ENCODE data around the gene ARHGAP15.
"Not testable (repeated sequence)": the region's sequence is repeated elsewhere in the genome, so short reads cannot be mapped to it uniquely, and the experiment has no call there.

The ARHGAP15 gene

DNA sequence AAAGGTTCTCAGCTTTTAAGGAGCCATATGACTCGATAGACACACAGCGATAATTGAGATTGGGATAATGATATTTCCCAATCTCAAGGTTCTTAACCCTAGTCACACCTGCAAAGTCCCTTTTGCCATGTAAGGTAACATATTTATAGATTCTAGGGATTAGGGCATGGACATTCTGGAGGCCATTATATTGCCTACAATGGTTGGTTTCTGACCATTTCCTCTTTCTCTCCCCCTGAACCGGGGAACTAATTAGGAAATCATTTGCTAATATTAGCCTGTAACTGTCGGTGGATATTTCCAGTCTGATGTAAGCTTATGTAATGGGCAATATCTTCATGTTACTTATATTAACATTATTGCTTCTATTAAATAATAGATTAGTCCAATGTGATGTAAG is 40.8 kb upstream of the ARHGAP15 start:
- ChIA-PET POLR2A (no interaction called here), CTCF (no interaction called here)
- no peak for TF ChIP-seq FOXK2 (IDR thresholded peaks at IDR 0.05)
- TF ChIP-seq HDGF (IDR thresholded peaks at IDR 0.05; ENCODE audit: borderline replicate concordance), result no peak
- TF ChIP-seq, protein P1, sequence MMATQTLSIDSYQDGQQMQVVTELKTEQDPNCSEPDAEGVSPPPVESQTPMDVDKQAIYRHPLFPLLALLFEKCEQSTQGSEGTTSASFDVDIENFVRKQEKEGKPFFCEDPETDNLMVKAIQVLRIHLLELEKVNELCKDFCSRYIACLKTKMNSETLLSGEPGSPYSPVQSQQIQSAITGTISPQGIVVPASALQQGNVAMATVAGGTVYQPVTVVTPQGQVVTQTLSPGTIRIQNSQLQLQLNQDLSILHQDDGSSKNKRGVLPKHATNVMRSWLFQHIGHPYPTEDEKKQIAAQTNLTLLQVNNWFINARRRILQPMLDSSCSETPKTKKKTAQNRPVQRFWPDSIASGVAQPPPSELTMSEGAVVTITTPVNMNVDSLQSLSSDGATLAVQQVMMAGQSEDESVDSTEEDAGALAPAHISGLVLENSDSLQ (IDR thresholded peaks at IDR 0.05), result no peak
- no peak for TF ChIP-seq FOXM1 (IDR thresholded peaks at IDR 0.05; ENCODE audit: borderline replicate concordance)
- no peak for TF ChIP-seq ARNT (IDR thresholded peaks at IDR 0.05)
- TF ChIP-seq TARDBP (IDR thresholded peaks at IDR 0.05), result no peak
- no peak for TF ChIP-seq SUZ12 (IDR thresholded peaks at IDR 0.05)
- TF ChIP-seq SP1 (IDR thresholded peaks at IDR 0.05), result no peak
- TF ChIP-seq ELF4 (IDR thresholded peaks at IDR 0.05), result no peak
- no peak for TF ChIP-seq BHLHE40 (IDR thresholded peaks at IDR 0.05; ENCODE audit: borderline replicate concordance)
- no peak for TF ChIP-seq CTBP1 (IDR thresholded peaks at IDR 0.05; ENCODE audit: borderline replicate concordance)
- TF ChIP-seq NFRKB (IDR thresholded peaks at IDR 0.05), result no peak
- no peak for DNase-seq (ENCODE audit: extremely low spot score)

DNA sequence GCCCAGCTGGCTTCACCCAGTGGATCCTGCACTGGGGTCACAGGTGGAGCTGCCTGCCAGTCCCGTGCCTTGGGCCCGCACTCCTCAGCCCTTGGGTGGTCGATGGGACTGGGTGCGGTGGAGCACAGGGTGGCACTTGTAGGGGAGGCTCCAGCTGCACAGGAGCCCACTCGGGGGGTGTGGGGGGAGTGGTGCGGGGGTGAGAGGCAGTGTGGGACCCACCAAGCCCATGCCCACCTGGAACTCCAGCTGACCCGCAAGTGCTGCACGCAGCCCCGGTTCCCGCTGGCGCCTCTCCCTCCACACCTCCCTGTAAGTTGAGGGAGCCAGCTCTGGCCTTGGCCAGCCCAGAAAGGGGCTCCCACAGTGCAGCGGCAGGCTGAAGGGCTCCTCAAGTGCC is 39.7 kb upstream of the ARHGAP15 start:
- DNase-seq (ENCODE audit: extremely low spot score); CTCF ChIA-PET; POLR2A ChIA-PET: not testable (repeated sequence)

DNA sequence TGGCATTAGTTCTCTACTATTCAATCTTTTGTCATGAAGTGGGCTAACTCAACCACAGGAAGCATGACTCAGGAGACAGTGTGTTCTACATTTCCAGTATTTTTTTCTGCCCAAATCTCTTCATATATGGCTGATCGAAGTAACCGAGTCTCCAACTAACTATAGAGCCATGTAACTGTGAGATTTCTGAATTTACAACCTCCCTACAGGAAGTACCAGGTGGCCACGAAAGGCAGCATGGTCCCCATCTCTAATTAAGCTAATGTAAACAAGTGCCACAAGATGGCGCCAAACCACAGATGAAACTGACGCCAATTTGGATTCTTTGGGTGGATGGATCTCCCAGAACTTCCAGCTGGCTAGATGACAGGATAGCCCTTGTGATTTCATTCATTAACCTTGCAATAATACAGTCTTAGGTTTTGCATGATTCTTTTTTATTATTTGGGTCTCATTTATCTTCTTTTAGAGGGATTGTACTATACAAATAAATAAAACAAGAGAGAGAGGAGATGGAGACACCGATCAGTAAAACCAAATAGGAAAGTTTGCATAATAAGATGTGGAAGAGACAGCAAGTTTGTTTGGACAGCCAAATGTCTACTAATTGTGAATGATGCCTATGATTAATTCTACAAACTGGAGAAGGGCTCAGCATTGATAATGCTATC is 18.3 kb upstream of the ARHGAP15 start:
- DNase-seq (ENCODE audit: extremely low spot score), result peak; percentile 53
- ChIA-PET POLR2A (no interaction called here), CTCF (interaction anchor here (1.9 kb wide), 1 partner anchor 149 kb away, joined by 7 read pairs; no protein-coding TSS in a partner anchor)
- TF ChIP-seq LEF1 (IDR thresholded peaks at IDR 0.05; ENCODE audit: borderline replicate concordance) (no peak), FOXK2 (IDR thresholded peaks at IDR 0.05) (no peak), NFRKB (IDR thresholded peaks at IDR 0.05) (no peak), ZNF384 (IDR thresholded peaks at IDR 0.05) (no peak), FOXA1 (IDR thresholded peaks at IDR 0.05) (no peak)

DNA sequence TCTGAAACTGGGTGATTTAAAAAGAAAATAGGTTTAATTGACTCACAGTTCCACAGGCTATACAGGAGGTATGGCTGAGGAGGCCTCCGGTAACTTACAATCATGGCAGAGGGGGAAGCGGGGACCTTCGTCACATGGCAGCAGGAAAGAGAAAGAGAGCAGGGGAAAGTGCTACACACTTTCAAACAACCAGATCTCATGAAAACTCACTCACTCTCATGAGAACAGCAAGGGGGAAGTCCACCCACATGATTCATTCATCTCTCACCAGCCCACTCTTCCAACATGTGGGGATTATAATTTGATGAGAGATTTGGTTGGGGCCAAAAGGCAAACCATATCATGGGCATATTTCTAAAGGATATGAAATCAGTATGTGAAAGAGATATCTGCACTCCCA is 12.0 kb upstream of the ARHGAP15 start:
- ChIA-PET POLR2A (no interaction called here), CTCF (no interaction called here)
- no peak for DNase-seq (ENCODE audit: extremely low spot score)
- TF ChIP-seq NFRKB (IDR thresholded peaks at IDR 0.05), result no peak

DNA sequence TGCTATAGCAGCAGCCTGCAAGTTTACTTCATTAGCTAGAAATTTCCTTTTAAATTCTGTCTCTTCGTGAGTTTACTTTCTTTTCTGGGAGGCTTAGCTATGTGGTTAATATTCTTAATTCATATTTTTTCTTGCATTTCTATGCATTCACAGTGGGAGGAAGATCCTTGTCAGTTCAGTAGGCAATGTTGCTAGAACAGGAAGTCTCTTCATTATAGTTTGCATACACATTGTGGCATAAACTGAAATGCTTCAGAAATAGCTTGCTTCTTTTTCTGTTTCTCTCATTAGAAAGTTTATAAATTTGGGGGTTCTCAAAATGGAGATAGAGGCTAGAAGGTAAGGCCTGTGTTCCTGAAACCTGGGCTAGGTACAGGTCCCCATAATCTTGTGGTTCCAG is 8.1 kb upstream of the ARHGAP15 start:
- TF ChIP-seq FOXM1 (IDR thresholded peaks at IDR 0.05; ENCODE audit: borderline replicate concordance) (no peak), FOXK2 (IDR thresholded peaks at IDR 0.05) (no peak), SP1 (IDR thresholded peaks at IDR 0.05) (no peak), LEF1 (IDR thresholded peaks at IDR 0.05; ENCODE audit: borderline replicate concordance) (no peak), TARDBP (IDR thresholded peaks at IDR 0.05) (no peak), CTBP1 (IDR thresholded peaks at IDR 0.05; ENCODE audit: borderline replicate concordance) (no peak), HDGF (IDR thresholded peaks at IDR 0.05; ENCODE audit: borderline replicate concordance) (no peak), NFRKB (IDR thresholded peaks at IDR 0.05) (no peak), FOXA1 (IDR thresholded peaks at IDR 0.05) (no peak), SUZ12 (IDR thresholded peaks at IDR 0.05) (no peak), L3MBTL2 (conservative IDR thresholded peaks at IDR 0.05) (no peak), ARNT (IDR thresholded peaks at IDR 0.05) (no peak), ZNF384 (IDR thresholded peaks at IDR 0.05) (no peak), ELF4 (IDR thresholded peaks at IDR 0.05) (no peak), BHLHE40 (IDR thresholded peaks at IDR 0.05; ENCODE audit: borderline replicate concordance) (no peak)
- TF ChIP-seq, protein P1 (IDR thresholded peaks at IDR 0.05), result no peak
- ChIA-PET CTCF (no interaction called here), POLR2A (no interaction called here)
- DNase-seq (ENCODE audit: extremely low spot score), result no peak

DNA sequence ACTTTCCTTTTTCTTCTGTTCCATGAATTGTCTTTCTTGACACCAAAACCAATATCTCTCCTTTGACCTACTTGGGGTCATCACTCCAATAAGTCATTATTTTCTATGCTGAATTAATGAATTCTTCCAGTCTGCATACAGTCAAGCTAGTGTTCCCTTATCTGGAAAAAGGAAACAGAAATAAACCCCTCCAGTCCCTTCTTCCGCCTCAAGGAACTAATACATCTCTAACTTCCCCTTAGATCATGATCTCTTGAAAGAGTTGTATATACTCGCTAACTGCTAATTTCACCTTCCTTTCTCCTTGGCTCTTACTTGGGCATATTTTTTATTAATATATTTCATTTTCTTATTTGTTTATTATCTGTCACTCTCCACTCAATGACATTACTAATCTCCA is 7.3 kb upstream of the ARHGAP15 start:
- CTCF ChIA-PET, result no interaction called here
- POLR2A ChIA-PET, result no interaction called here
- TF ChIP-seq SUZ12 (IDR thresholded peaks at IDR 0.05) (no peak), CTBP1 (IDR thresholded peaks at IDR 0.05; ENCODE audit: borderline replicate concordance) (no peak), ARNT (IDR thresholded peaks at IDR 0.05) (no peak), SP1 (IDR thresholded peaks at IDR 0.05) (no peak), L3MBTL2 (conservative IDR thresholded peaks at IDR 0.05) (no peak), TARDBP (IDR thresholded peaks at IDR 0.05) (no peak), FOXA1 (IDR thresholded peaks at IDR 0.05) (no peak), BHLHE40 (IDR thresholded peaks at IDR 0.05; ENCODE audit: borderline replicate concordance) (no peak), NFRKB (IDR thresholded peaks at IDR 0.05) (no peak), FOXM1 (IDR thresholded peaks at IDR 0.05; ENCODE audit: borderline replicate concordance) (no peak), FOXK2 (IDR thresholded peaks at IDR 0.05) (no peak), ELF4 (IDR thresholded peaks at IDR 0.05) (no peak), HDGF (IDR thresholded peaks at IDR 0.05; ENCODE audit: borderline replicate concordance) (no peak), ZNF384 (IDR thresholded peaks at IDR 0.05) (no peak), LEF1 (IDR thresholded peaks at IDR 0.05; ENCODE audit: borderline replicate concordance) (no peak)
- TF ChIP-seq, protein P1 (IDR thresholded peaks at IDR 0.05), result no peak
- DNase-seq (ENCODE audit: extremely low spot score), result no peak

DNA sequence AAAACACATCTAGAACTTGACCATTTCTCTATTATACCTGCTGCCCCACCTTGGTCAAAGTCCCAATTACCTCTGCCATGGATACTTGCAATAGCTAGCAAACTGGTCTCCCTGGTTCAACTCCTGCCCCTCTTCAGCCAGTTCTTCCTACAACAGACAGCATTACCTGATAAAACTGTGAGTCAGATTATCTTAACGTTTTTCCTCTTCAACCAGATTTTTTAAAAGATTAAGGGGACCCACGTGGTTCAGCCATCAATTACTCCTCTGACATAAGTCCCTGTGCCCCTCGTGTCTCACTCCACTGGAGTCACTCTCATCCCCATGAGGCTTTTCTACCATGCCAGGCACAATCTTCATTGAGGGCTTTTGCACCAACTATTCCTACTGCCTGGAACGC is 5.3 kb upstream of the ARHGAP15 start:
- no peak for TF ChIP-seq HDGF (IDR thresholded peaks at IDR 0.05; ENCODE audit: borderline replicate concordance)
- no peak for TF ChIP-seq TARDBP (IDR thresholded peaks at IDR 0.05)
- no peak for TF ChIP-seq ARNT (IDR thresholded peaks at IDR 0.05)
- ChIA-PET CTCF (interaction anchor here (0.6 kb wide), 1 partner anchor 38 kb away, joined by 3 read pairs; no protein-coding TSS in a partner anchor), POLR2A (no interaction called here)
- no peak for DNase-seq (ENCODE audit: extremely low spot score)

All from HEK293T (cell line).